ENCODE results near the gene GEMIN4. TPM values are rescaled to one million over a fixed set of nuclear protein-coding genes. Genes with fewer than 3 reads are reported as not detected.
A peak's percentile ranks its signal among the peaks of the same experiment; 100 is the strongest.

GEMIN4 gene
- total and polyA plus RNA-seq, 10 of the 15 experiments (the other 5 are each of a cell fraction or from before 2014, with no cell fraction given) = 2.4 to 55.6 (median 34.5) TPM

GRCh38 chr17:751269-752001 is 629 bp downstream of the GEMIN4 start (continued):
- TF ChIP-seq HDAC2 (IDR thresholded peaks at IDR 0.05) (0 out of 2 replicates have a peak, but pooled peaks have one; percentile 61), CTCF (IDR thresholded peaks at IDR 0.05 in 2 of 3, conservative IDR thresholded peaks at IDR 0.05 in 1 of 3; ENCODE audit: control insufficient read depth in 2 of 3, extremely low read depth in 1 of 3, insufficient read depth in 1 of 3, low read depth in 3 of 3, low read length in 3 of 3) (no peak), LARP7 (IDR thresholded peaks at IDR 0.05) (no peak), EP300 (IDR thresholded peaks at IDR 0.05; ENCODE audit: borderline replicate concordance in 1 of 2, control insufficient read depth in 1 of 2, low read depth in 2 of 2, low read length in 2 of 2) (no peak), MTA2 (IDR thresholded peaks at IDR 0.05; ENCODE audit: low read depth) (no peak), RB1 (IDR thresholded peaks at IDR 0.05; ENCODE audit: borderline replicate concordance) (no peak), PRDM15 (CRISPR knock-in tag; IDR thresholded peaks at IDR 0.05) (no peak), GABPA (IDR thresholded peaks at IDR 0.05; ENCODE audit: low read depth) (no peak), TBL1XR1 (IDR thresholded peaks at IDR 0.05; ENCODE audit: low read depth, low read length) (no peak), TAF1 (IDR thresholded peaks at IDR 0.05; ENCODE audit: borderline replicate concordance, low read depth, low read length) (no peak), CBFB (IDR thresholded peaks at IDR 0.05; ENCODE audit: low read depth) (no peak; the same call in 1 of the 2 replicates), CBX5 (IDR thresholded peaks at IDR 0.05; ENCODE audit: low read depth) (no peak), FOXM1 (IDR thresholded peaks at IDR 0.05; ENCODE audit: low read depth, low read length) (no peak), EED (IDR thresholded peaks at IDR 0.05; ENCODE audit: low read depth) (0 out of 2 replicates have a peak, but pooled peaks have one; percentile 7), KAT2A (conservative IDR thresholded peaks at IDR 0.05; ENCODE audit: control insufficient read depth, low read depth, low read length) (no peak), SIX5 (IDR thresholded peaks at IDR 0.05; ENCODE audit: low read depth, low read length, severe bottlenecking) (no peak), IRF4 (IDR thresholded peaks at IDR 0.05; ENCODE audit: low read depth, low read length) (0 out of 2 replicates have a peak, but pooled peaks have one; percentile 5), NRF1 (conservative IDR thresholded peaks at IDR 0.05; ENCODE audit: low read depth, low read length) (no peak), REST (IDR thresholded peaks at IDR 0.05; ENCODE audit: low read depth, low read length) (no peak), GATAD2B (conservative IDR thresholded peaks at IDR 0.05; ENCODE audit: low read depth) (no peak), NFIC (IDR thresholded peaks at IDR 0.05; ENCODE audit: low read depth, low read length) (no peak), RAD51 (IDR thresholded peaks at IDR 0.05) (no peak)
